Measurements from ENCODE around the gene ZNG1C.
"Not testable (repeated sequence)": the region's sequence is repeated elsewhere in the genome, so short reads cannot be mapped to it uniquely, and the experiment has no call there.

GRCh38 chr9:68311208-68311607, 69.4 kb downstream of the ZNG1C start:
- TF ChIP-seq CTCF (IDR thresholded peaks at IDR 0.05; ENCODE audit: insufficient read depth, low read length); GABPA (IDR thresholded peaks at IDR 0.05; ENCODE audit: low read depth); REST (IDR thresholded peaks at IDR 0.05; ENCODE audit: insufficient replicate concordance, low read depth); POLR2AphosphoS5 (IDR thresholded peaks at IDR 0.05; ENCODE audit: low read depth): not testable (repeated sequence)

Data from HL-60 (cell line).